ENCODE measurements around the gene NDUFS6.

The NDUFS6 gene

DNA sequence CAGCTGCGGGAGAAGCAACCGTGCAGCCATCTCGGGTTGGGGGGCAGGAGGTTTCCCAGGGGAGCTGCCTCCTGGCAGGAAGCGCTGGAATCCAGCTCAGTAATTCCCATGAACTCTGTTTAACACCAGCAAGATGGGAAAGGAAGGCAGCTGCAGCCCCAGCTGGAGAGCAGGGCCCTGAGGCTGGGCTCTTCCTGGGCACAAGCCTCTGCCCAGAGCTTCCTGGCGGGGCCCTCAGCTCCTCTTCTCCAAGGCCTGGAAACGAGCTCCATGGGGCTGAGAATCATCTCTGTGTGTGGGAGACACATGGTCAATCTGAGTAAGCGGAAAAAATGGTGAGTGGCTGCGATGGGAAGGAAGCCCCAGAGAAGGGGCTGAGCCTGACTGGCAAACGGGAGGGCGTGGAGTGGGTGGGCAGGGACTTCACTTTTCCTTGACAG is 7.9 kb upstream of the NDUFS6 start:
- TF ChIP-seq, protein P1, sequence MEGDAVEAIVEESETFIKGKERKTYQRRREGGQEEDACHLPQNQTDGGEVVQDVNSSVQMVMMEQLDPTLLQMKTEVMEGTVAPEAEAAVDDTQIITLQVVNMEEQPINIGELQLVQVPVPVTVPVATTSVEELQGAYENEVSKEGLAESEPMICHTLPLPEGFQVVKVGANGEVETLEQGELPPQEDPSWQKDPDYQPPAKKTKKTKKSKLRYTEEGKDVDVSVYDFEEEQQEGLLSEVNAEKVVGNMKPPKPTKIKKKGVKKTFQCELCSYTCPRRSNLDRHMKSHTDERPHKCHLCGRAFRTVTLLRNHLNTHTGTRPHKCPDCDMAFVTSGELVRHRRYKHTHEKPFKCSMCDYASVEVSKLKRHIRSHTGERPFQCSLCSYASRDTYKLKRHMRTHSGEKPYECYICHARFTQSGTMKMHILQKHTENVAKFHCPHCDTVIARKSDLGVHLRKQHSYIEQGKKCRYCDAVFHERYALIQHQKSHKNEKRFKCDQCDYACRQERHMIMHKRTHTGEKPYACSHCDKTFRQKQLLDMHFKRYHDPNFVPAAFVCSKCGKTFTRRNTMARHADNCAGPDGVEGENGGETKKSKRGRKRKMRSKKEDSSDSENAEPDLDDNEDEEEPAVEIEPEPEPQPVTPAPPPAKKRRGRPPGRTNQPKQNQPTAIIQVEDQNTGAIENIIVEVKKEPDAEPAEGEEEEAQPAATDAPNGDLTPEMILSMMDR (IDR thresholded peaks at IDR 0.05; ENCODE audit: extremely low read depth, insufficient read depth, missing control alignments) = no peak
- in situ Hi-C loops (cut with MboI; ENCODE audit: low pct_unique_long_range_greater_than_20kb, low sequenced_read_pairs, unreplicated experiment) = no loop called here
- no peak for DNase-seq (ENCODE audit: low spot score)

- in situ Hi-C loops (cut with MboI; ENCODE audit: low pct_unique_long_range_greater_than_20kb, low sequenced_read_pairs, unreplicated experiment) = no loop called here
- no peak for DNase-seq (ENCODE audit: low spot score)
- TF ChIP-seq, protein P1 (IDR thresholded peaks at IDR 0.05; ENCODE audit: extremely low read depth, insufficient read depth, missing control alignments) = no peak
Measured at GRCh38 chr5:1793966-1794900, 7.0 kb upstream of the NDUFS6 start.

DNA sequence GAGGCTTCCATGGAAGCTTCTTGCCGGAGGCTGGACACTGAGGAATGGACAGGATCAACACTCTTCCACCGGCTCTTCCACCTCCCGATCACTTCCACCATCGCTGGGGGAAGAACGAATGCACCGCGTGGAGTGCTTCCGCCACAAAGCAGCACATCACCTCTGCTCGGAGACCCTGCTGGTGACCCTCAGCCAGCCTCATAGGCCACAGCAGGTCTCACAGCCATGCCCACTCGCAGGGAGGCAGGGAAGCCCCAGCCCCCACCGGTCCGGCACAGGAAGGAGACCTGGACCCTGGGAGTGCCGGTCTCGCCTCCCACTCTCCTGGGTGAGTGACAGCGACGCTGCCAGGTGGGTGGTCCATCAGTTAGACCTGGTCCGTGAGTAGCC is 6.3 kb upstream of the NDUFS6 start:
- TF ChIP-seq, protein P1 (IDR thresholded peaks at IDR 0.05; ENCODE audit: extremely low read depth, insufficient read depth, missing control alignments) = no peak
- in situ Hi-C loops (cut with MboI; ENCODE audit: low pct_unique_long_range_greater_than_20kb, low sequenced_read_pairs, unreplicated experiment) = no loop called here
- no peak for DNase-seq (ENCODE audit: low spot score)

GRCh38 chr5:1795506-1795905 is 5.7 kb upstream of the NDUFS6 start:
- DNase-seq (ENCODE audit: low spot score) = no peak
- TF ChIP-seq, protein P1 (IDR thresholded peaks at IDR 0.05; ENCODE audit: extremely low read depth, insufficient read depth, missing control alignments) = no peak
- in situ Hi-C loops (cut with MboI; ENCODE audit: low pct_unique_long_range_greater_than_20kb, low sequenced_read_pairs, unreplicated experiment) = no loop called here

DNA sequence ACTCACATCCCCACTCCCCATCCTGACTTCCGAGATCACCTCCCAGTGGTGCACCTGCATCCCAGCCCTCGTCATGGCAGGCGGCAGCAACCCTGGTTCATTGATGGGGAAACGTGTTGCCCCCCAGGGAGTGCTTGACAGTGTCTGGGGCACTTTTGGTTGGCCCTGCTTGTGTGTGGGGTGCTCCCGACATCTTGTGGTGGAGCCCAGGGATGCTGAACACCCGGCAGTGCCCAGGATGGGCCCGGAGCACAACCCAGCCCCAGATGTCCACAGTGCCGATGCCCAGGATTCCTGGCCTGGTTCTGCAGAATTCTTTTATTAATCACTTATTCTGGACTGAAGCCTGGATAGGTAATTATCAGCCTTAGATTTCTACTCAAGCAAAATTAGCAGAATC is 5.3 kb upstream of the NDUFS6 start:
- no peak for DNase-seq (ENCODE audit: low spot score)
- TF ChIP-seq, protein P1 (IDR thresholded peaks at IDR 0.05; ENCODE audit: extremely low read depth, insufficient read depth, missing control alignments) = no peak
- in situ Hi-C loops (cut with MboI; ENCODE audit: low pct_unique_long_range_greater_than_20kb, low sequenced_read_pairs, unreplicated experiment) = no loop called here

- TF ChIP-seq, protein P1 (IDR thresholded peaks at IDR 0.05; ENCODE audit: extremely low read depth, insufficient read depth, missing control alignments) = no peak
- no peak for DNase-seq (ENCODE audit: low spot score)
Measured at GRCh38 chr5:1796371-1797102, 4.7 kb upstream of the NDUFS6 start.

More at GRCh38 chr5:1796371-1797102, 4.7 kb upstream of the NDUFS6 start:
- in situ Hi-C loops (cut with MboI; ENCODE audit: low pct_unique_long_range_greater_than_20kb, low sequenced_read_pairs, unreplicated experiment) = no loop called here
